Activated CD8-positive, alpha-beta memory T cell treated with anti-CD3 and anti-CD28 coated beads, Interleukin-2, amount 50 U/mL, for 48 hours (primary cell): ENCODE data around the gene ELMO1.

Experiments used
- DNase-seq: peaks from one replicate; pipeline ENCODE4 v3.0.0-alpha.2; 2020

Gene ELMO1

DNA sequence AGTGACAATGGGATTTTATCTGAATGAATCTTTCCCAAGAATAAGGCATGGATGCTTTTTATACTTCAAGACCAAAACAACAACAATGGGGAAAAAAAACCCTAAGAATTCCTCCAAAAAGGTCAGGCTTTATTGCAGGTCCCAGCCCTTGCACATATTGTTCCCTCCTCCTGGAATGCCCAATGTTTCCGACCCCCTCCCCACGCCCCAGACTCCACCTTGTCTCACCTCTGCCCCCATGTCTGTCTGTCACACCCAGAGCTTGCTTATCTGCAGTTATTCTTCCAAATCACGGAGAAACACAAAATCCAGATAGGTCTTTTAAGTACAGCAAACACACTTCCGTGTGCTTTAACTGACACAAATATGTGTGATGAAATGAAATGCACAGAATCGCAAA lies 43.5 kb downstream of the ELMO1 start:
- DNase-seq, result no peak

DNA sequence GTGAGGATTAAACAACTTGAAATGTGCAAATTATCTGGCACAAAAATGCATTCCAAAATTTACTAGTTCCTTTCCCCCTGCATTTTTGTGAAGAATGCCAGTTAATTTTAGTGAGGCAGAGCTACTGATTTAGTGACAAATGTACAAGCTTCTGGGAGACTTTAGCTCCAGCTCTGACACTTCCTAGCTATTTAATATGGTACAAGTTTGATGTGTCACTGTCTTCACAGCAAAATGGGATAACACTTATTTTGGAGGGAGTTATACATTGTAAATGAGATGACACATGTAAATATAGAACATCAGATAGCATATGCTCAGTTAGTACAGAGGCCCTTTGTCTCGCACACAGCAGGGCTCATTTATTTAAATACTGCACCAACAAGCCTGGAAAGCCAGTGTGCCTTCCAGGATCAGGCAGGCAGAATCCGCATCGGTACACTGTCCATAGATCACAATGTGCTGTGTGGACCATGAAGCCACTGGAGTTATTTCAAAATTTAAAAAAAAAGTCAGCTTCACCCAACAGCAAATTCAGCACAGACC lies 48.7 kb downstream of the ELMO1 start:
- DNase-seq, result no peak

DNA sequence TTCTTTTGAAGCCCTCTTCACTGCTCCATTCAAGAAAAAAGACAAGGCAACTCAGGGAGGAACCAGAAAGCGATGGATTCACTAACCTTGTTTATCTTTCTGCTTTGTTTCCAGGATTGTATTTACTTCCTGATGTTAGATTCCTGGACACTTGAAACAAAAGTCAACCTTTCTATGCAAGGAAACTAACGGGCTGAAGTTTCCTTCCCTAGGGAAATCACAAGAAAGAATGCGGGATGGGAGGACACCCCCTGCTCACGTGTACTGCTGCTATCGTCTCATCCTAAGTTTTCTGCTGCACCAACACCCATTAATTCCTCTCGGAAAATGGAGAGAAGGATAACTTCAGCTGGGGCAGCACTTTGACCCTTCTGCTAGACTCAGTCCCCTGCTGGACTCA lies 50.3 kb downstream of the ELMO1 start:
- DNase-seq, result no peak

DNA sequence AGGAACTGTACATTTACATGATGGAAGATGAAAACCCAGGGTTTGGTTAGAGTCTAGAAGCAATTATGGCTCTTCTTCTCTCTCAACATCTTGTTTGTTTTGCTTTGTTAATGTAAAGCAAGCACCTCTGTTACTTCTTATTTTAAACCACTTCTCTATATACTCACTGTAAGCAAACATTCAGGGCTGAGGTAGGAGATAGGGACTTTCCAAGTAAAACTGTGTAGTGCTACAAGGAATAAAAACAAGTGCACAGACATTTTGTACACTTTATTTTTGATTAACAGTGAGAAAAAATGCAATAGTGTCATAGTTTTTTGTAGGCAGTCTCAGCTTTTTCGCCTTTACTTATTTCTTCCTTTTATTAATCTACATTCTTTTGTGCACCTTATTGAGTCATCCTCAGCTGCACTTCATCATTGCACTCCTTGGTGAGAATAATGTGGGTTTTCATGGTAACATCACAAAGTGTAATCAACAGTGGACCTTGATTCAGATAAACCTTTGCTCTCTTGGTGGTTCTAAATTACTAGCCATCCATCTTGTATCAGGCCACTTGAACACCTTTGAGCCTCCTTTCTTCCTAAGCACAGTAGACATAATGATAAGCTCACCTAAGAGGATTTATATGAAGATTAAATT lies 52.9 kb downstream of the ELMO1 start:
- no peak for DNase-seq

DNA sequence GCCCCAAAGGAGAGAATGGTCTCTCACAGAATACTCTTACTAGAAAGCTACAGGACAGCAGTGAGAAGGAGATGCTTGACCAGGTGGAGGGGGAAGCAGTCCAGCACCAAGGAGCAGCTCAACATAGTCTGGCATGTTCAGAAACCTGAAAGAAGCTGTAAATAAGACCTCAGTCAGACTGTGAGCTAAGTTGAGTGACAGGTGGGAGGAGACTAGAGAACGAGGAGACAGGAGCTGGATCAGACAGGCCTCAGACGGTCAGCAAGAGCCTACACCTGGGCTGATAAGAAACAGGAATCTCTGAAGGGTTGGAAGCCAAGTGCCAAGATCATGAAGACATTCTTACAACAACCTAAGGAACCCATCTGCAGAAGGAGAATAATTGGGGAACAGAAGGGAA lies 54.5 kb downstream of the ELMO1 start:
- no peak for DNase-seq

DNA sequence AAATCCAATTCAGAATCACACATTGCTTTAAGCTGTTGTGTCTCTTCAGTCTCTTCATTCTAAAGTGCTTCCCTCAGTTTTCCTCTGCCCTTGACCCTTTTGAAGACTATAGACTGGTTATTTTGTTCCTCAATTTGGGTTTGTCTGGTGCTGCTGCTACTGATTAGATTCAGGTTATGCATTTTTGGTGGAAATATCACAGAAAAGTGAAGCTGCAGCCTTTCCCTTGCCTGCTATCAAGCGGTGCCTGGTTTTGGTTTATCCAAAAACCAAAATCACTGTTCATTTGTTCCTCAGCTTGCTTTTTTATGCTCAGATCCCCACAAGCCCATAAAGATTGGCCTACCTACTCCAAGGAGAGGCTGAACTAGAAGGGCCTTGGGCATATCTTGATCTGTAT lies 55.2 kb downstream of the ELMO1 start:
- DNase-seq, result no peak

DNA sequence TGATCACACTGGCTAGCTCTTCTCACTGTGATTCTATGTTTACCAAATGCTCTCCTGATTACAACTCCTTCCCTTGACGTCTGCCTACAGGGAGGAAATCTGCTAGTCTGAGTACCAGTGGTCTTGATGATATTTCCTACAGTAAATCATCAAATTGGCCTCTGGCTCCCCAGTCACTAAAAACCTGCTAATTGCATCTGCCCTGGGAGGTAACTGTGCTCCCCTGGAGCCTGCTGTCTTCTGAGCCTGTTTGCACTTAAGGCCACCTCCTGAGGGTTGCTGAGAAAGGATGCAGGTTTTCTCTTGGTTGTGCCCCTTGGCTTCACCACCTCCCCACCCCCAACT lies 56.0 kb downstream of the ELMO1 start:
- DNase-seq, result no peak

DNA sequence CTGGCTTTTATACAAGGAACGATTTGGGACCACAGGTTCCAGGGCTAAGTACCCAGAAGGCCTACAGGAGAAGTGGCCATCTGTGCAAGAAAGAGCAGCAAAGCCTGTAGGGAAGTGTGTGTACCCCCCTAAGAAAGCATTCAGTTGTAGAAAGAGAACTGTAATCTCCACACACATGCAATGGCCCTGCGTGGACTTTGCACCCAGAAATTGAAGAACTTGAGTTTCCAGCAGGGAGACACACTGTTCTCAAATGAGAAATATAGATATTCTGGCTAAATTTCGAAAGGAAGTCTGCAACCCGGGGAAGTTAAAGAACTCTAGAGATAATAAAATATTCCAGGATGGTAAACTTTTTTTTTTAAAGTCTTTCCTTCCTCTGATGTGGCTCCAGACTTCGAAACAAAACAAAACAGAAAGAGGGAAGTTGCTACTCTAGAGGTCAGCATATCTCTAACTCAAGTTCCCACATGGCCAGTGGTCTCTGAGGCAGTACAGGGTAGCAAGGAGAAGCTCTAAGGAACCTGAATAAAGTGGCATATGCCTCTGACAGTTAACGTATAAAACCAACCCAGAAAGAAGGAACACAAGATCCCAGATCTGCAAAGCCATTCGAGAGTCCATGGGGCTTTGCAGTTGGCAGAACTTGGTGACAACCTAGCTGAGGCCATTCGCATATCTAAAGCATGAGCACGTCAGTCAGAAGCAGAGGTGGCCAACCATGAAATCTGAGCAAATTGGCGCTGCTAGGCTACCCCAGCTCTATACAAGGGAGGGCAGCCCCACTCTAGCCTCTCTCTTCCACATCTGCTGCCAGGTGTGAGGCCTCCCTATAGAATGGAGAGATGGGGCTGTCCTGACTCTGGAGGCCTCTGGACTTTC lies 56.6 kb downstream of the ELMO1 start:
- no peak for DNase-seq

DNA sequence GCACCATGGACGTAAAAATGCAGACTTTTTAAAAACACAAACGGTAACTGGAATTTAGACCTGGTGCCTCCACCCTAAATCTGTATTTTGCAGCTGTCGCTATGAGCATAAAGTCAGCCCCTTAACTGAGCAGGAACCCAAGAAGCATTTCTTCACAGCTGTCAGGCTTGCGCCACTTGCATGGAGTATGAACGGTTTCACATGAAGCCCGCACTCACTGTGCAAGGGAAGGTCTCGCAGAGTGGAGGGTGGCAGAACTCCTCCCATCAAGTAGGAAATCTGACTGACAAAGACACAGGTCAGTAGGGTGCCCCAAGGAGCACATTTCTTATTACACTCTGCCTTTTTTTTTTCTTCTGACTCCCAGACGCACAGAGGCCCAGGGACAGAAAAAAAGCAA lies 58.5 kb downstream of the ELMO1 start:
- DNase-seq, result no peak

DNA sequence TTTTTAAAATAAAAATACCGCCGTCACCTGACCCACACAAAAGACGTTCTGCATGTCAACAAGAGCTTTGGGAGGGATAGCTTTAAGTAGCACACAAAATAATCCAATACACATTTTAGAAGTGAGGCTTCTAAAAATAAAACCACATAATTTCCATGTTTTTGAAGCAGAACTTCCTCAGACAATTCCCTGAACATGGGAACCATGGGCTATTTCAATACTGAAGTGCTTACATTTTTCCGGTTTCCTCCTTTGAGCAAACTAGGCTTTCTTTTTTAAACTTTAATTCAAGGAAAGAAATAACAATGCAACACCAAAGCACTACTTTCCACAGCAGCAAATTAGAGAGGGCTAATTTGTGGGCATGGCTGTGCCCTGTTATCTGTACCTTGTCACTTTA lies 59.9 kb downstream of the ELMO1 start:
- no peak for DNase-seq

DNA sequence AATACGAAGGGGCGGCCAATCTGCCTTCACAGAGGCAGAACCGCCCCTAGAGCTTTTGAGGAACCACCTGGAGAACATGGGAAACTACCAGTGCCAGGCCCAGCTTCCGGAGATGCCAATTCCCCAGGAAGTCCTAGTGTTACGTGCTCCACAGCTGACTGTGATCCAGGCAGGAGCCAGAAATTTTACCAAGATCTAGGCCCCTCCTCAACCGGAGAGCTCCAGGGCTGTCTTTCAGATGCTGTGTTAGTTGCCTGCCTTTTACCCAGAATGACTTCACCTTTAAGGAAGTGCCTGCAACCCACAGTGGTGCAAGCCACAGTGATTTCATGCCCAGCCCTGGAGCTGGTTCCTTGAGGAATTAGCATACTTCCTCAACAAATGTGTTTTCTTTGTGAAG lies 62.9 kb downstream of the ELMO1 start:
- DNase-seq, result no peak

DNA sequence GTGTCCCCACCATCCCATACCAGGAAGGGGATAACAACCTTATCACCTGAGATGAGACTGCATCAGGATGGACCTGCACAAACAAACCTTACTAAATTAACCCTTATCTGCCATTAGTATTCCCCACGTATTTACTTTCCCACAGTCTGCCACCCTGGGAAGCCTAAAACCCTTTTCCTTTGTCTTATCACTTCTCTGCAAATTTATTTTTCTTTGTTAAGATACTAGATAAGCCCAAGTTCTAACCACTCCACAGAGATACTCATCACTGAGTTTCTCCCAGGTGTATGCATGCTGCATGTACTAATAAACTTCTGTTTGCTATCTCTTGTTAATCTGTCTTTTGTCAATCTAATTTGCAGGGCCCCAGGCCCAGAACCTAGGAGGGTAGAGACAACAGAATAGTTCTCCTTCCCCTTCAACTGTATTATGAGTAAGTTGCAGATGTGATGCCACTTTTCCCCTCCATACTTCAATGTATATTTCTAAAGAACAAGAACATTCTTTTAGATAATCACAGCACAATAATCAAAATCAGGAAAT lies 66.0 kb downstream of the ELMO1 start:
- DNase-seq, result no peak

DNA sequence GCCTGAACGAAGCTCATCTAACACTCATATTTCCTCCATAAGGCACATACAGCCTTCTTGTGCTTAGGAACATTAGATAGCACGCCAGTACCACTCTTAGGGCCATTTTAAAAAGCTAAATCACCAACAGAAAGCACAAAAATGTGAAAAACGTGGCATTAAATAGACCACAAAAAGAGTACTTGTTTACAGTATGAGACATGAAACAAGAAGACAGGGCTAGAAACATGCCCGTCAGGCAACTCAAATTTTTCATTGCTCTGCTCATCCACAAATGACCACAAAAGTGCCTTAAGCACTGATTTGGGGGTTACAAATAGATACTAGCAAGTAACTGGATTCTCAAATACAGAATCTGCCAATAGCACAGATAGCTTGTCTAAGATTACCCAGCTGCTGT lies 67.8 kb downstream of the ELMO1 start:
- DNase-seq, result no peak

DNA sequence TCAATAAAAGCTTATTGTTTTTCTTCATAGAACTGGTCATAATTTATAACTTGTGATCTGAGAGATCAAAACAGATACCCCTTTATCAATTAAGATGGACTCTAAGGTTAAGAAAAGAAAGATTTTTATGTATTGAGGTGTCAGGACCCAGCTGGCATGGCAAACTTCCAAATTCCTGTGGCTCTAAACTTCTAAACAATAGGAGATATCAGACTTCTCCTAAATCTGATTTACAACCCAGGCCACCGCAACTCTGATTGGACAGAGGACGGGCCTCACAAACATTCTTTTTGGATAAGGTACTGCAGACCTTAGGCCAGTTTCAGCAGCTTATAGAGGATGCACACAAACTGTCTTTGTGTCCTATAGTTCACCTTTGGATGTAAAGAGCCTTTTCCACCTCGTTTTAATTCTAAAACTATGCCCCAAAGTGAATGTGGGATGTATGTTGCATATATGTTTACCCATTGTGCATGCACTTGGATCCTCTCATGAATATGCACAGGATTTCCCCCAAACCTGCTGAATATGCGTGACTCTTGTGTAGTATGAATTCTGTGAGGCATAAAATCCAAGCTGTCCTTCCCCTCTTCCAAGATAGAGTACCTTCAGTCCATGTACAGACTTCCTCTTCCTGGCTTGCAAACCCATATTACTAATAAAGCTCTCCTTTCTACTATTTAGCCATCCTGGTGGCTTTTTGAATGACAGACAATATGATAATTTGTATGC lies 69.0 kb downstream of the ELMO1 start:
- no peak for DNase-seq

DNA sequence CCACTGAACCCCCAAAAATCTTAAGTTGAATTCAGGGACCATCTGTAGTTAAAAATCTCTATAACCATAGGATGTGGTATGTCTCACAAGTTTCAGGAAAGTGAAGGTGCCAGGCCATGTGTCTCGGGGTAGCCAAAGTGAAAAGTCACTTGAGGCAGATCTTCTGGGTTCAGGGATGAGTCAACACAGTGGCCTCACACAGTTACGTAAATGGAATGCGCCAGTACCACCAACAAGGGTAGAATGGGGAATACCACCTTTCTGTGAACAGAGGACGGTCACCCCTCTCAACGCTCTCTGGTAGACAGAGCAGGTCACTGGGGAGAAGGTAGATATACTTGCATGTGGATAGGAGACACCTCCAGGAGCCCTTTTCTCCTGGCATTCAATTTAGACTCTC lies 71.4 kb downstream of the ELMO1 start:
- no peak for DNase-seq

DNA sequence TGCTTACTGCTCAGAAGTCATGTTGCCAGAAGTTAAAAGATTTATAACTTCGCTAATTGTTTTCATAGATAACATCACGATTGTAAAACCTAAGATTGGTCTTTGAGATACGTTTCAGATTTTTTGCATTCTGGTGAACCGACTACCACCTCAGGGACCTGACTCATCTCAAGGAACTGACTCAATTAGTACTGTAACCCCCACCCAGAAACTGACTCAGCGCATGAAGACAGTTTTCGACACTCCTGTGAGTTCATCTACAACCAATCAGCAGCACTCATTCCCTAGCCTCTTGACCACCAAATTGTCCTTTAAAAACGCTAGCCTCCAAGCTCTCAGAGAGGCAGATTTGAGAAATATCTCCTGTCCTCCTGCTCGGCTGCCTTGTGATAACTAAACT lies 72.3 kb downstream of the ELMO1 start:
- DNase-seq, result no peak

DNA sequence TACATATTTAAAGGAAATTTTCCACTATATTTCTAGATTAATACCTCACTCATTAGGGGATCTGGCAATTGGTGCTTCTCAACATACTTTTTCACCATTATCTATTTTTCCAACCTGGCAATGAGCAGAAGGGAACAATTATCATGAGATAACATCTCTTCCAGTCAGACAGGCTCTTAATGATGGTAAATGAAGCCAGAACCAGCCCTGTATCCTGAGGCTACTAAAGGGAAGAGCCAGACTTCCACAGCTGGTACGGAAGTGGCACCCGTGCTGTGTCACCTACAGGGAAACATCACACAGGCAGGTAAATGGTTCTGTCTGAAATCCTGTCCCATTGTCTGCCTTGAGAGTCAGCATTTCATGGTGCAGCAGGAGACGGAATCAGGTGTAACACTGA lies 75.9 kb downstream of the ELMO1 start:
- DNase-seq, result no peak

DNA sequence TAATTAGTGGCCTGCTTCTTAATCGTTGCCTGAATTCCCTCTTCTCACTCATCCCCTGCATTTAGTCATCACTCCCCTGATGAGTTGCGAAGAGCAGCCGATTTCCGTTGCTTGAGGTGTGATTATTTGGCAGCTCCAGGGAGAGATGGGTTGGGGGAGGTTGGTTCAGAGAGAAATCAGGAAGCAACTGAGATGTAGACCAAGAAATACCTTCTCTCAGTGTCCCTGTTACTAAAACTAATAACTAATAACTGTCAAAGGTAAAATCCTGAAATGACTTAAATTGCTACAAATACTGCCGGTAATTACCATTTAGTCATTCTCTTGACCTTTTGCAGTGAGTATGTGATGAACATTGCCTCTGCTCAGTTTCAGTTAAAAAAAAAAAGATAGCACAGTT lies 76.9 kb downstream of the ELMO1 start:
- no peak for DNase-seq

DNA sequence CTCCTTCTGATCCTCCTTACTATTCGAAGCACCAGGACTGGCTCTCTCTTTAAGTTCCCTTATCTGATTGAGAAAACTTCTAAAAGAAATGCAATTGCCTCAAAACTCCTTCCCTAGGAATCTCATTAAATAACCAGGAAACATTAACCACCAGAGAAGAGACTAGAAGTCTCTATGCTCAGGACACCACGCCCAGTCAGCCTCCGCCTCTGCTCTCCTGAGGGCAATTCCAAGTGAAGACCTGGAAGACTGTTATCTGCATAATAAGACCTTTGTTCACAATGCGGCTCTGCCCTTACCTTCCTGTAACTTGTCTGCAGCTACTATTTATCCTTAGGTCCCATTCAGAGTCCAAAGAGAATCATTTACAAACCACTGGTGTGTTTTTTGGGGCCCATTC lies 78.8 kb downstream of the ELMO1 start:
- DNase-seq, result no peak

DNA sequence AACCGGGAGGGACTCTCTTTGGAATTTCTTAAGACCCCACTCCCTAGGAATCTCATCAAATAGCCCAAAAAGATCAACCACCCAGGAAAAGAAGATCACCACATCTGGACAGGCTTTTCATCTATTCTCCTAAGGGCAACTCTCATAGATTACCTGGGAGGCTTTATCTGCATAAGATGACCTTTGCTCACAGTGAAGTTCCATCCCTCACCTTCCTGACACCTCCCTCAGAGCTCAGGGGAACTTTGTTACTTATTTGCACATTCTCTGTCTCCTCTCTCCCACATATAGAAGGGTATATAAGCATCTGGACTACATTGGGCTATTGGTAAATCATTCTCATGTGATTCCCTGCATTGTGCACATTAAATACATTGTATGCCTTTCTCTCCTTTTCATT lies 80.1 kb downstream of the ELMO1 start:
- DNase-seq, result no peak

DNA sequence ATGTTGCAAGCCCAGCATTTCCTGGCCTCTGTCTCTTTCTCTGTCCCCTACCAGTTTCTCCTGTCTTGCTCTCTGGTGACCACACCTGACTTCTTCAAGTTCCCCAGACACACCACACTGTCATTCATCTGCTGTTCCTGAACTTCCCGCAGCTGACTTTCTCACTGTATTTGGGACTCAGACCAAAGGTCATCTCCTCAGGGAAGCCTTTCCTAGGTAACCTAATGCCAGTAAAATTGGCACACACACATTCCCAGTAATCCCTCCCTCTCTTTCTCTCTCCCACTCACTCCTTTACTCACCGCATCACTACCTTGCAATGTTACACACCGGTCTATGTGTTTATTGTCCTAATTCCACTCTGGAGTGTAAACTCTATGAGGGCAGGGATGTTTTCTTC lies 81.7 kb downstream of the ELMO1 start:
- no peak for DNase-seq

DNA sequence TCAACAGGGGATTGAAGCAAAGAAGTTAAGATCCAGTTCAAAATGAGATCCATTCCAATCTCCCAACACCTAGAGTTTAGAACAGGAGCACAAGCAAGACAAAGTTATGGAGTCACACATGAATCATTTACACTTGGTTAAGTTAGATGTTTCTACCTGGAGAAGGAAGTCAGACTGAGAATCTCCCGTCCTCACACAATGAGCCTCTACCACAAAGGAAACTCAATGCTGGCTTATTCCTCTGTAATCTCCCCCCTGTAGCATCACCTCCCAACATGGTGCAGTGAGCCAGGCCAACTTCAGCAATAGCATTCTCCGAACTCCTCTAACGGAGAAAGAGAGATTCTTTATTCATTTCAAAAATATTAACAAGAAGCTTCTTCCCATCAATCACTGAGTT lies 82.2 kb downstream of the ELMO1 start:
- DNase-seq, result no peak

DNA sequence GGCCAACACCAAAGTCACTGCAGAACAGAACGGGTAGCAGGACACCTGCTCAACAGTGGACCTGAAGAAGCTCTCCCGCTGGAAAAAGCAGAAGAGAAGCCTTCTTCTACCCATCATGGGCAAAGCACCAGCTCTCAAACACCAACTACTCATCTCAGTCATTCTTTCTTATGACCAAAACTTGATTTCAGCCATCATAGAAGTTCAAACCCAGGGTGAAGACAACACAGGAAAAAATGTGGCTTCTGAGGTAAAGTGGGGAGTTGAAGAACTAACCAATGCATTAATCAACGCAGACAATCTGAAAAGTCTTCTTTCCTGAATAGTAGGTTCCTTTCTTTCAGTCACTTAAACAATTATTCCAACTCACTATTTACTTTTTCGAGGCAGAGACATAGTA lies 83.3 kb downstream of the ELMO1 start:
- no peak for DNase-seq

DNA sequence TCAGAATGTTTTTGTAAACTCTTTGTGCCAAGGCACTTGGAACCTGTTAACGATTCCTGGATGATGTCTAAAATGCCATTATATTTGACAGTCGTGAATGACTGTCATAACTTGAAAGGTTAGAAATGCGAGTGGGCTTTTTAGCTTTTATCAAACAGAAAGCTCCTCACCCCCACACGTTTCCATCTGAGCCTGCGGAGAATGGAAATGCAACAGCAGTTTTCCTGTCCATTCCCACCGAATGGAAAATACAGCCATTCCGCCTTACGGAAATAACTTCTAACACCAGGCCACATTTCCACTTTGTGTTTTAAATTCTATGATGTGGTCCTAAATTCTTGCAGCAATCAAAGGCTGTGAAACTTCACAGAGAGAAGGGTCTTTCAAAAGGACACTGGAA lies 83.8 kb downstream of the ELMO1 start:
- DNase-seq, result no peak
